Thyroid gland (tissue), 4 donors: ENCODE data around the gene L3HYPDH. TPM values are rescaled to one million over a fixed set of nuclear protein-coding genes. Genes with fewer than 3 reads are reported as not detected.

Experiments used
- DNase-seq, 2 donors: peaks; one replicate each; pipeline ENCODE4 v3.0.0-alpha.2; 2019
- H3K27ac ChIP-seq, 3 donors: fragments of 200-600 bp; sonication (generic); 1 replicate in 2 of 3; 2 replicates in 1 of 3; pipeline ENCODE4 v1.5.1; 2016 to 2019; ENCODE audit warnings: mild to moderate bottlenecking in 1 of 3, moderate library complexity in 1 of 3
- H3K27me3 ChIP-seq: fragments of 200-600 bp; sonication (generic); one replicate; pipeline ENCODE4 v1.5.1; 2019
- H3K36me3 ChIP-seq, 2 donors: fragments of 200-600 bp; sonication (generic); one replicate each; pipeline ENCODE4 v1.5.1; 2016 to 2019
- H3K4me1 ChIP-seq, 2 donors: fragments of 200-600 bp; sonication (generic); one replicate each; pipeline ENCODE4 v1.5.1; 2017 to 2019
- H3K4me3 ChIP-seq, 3 donors: fragments of 200-600 bp; sonication (generic); replicated peaks in 1 of 3; 1 replicate in 2 of 3; 2 replicates in 1 of 3; pipeline ENCODE4 v1.5.1; 2016; ENCODE audit warnings: mild to moderate bottlenecking in 1 of 3
- H3K9me3 ChIP-seq: fragments of 200-600 bp; sonication (generic); one replicate; pipeline ENCODE4 v1.5.1; 2017
- POLR2A ChIP-seq, 2 donors: fragments of 450-650 bp; IDR thresholded peaks; one replicate each; pipeline ENCODE4 v1.6.1; 2017; ENCODE audit warnings: antibody characterized with exemption in 2 of 2, mild to moderate bottlenecking in 2 of 2, moderate library complexity in 1 of 2
- WGBS, 2 donors: methylation state at CpG; one replicate each; pipeline ENCODE4 v1.1.5; 2017; 5-methylcytosine and 5-hydroxymethylcytosine counted together
- intact Hi-C: fragments of 100-400 bp; cut with DNase I; formaldehyde crosslinking; loops from one replicate; pipeline ENCODE4 v1.15.1; 2023
- total RNA-seq, 4 donors: library from RNA; depleted of rRNA; stranded (reverse); fragments of >200 nt; gene quantifications; one replicate each; pipeline ENCODE4 v1.2.3, GENCODE V29; 2016
- TF ChIP-seq, protein P1 (sequence below), 6 experiments: fragments of 200-600 bp in 3 of 6; fragments of 450-650 bp in 3 of 6; sonication (generic) in 3 of 6; IDR thresholded peaks; one replicate each; pipeline ENCODE4 v1.5.1; 2016 to 2019; ENCODE audit warnings: antibody characterized with exemption in 6 of 6, mild to moderate bottlenecking in 2 of 6, inconsistent platforms in 1 of 6, moderate library complexity in 1 of 6

The L3HYPDH gene
- total RNA-seq, 4 donors from 2014 or later, result 54.8 to 97.7 (median 81.2) TPM

GRCh38 chr14:59435987-59436386, 48.2 kb downstream of the L3HYPDH start:
- no peaks in the 10 kb centered on the region for H3K9me3 ChIP-seq
- no peak for TF ChIP-seq POLR2A (IDR thresholded peaks at IDR 0.05)
- TF ChIP-seq, protein P1, sequence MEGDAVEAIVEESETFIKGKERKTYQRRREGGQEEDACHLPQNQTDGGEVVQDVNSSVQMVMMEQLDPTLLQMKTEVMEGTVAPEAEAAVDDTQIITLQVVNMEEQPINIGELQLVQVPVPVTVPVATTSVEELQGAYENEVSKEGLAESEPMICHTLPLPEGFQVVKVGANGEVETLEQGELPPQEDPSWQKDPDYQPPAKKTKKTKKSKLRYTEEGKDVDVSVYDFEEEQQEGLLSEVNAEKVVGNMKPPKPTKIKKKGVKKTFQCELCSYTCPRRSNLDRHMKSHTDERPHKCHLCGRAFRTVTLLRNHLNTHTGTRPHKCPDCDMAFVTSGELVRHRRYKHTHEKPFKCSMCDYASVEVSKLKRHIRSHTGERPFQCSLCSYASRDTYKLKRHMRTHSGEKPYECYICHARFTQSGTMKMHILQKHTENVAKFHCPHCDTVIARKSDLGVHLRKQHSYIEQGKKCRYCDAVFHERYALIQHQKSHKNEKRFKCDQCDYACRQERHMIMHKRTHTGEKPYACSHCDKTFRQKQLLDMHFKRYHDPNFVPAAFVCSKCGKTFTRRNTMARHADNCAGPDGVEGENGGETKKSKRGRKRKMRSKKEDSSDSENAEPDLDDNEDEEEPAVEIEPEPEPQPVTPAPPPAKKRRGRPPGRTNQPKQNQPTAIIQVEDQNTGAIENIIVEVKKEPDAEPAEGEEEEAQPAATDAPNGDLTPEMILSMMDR (IDR thresholded peaks at IDR 0.05), result no peak
- WGBS, 2 donors, result 92 to 97% methylated on average over 1 of the region's 1 CpG
- no peak overlapping the region for H3K4me3 ChIP-seq
- no peak overlapping the region for H3K27ac ChIP-seq
- DNase-seq, result no peak
- no peaks in the 10 kb centered on the region for H3K27me3 ChIP-seq
- intact Hi-C loops, result no loop called here
- no peaks in the 10 kb centered on the region for H3K36me3 ChIP-seq
- no peaks in the 10 kb centered on the region for H3K4me1 ChIP-seq

DNA sequence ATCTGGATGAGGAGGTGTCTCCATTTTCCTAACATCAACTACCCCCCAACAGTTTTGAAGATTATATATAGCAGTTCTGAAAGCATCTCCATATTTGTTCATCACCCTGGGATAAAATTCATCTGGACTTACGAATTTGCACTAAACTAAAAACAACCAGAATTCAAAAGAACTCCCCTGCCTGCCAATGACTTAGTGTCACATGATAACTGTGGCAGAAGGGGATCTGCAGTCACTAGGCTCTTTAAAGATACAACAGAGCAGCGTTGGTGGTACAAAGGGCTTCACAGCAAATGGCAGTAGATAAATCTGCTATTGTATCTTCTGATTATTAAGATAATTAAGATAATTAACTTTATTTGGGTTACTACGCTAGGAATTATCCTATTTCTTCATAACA, 49.1 kb downstream of the L3HYPDH start:
- H3K4me3 ChIP-seq, result no peak overlapping the region
- WGBS, 2 donors, result 87 to 89% methylated on average over 3 of the region's 3 CpGs
- TF ChIP-seq POLR2A (IDR thresholded peaks at IDR 0.05), result no peak
- TF ChIP-seq, protein P1 (IDR thresholded peaks at IDR 0.05), result no peak

DNA sequence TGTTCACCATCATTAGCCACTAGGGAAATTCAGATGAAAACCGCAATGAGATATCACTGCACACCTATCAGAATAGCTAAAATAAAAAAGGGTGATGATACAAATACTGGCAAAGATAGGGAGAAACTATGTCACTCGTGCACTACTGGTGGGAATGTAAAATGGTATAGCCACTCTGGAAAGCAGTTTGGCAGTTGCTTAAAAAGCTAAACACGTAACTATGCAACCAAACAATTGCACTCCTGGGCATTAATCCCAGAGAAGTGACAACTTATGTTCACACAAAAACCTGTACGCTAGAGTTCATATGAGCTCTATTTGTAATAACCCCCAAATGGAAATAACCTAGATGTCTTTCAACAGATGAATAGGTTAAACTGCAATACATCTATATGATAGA, 54.4 kb downstream of the L3HYPDH start:
- no peak overlapping the region for H3K4me3 ChIP-seq
- no peak for DNase-seq
- H3K36me3 ChIP-seq, result no peaks in the 10 kb centered on the region
- TF ChIP-seq POLR2A (IDR thresholded peaks at IDR 0.05), result no peak
- TF ChIP-seq, protein P1 (IDR thresholded peaks at IDR 0.05), result no peak
- no peak overlapping the region for H3K27ac ChIP-seq
- whole genome bisulfite sequencing, 2 donors, result 92 to 97% methylated on average over 4 of the region's 4 CpGs
- peaks cover 5 to 13% of the 10 kb centered on the region in 2 donors for H3K4me1 ChIP-seq
- intact Hi-C loops, result no loop called here
- H3K9me3 ChIP-seq, result no peaks in the 10 kb centered on the region
- H3K27me3 ChIP-seq, result no peaks in the 10 kb centered on the region

More for the DNA sequence above, 49.1 kb downstream of the L3HYPDH start:
- Histone ChIP-seq H3K9me3 (no peaks in the 10 kb centered on the region), H3K36me3 (no peaks in the 10 kb centered on the region), H3K4me1 (no peaks in the 10 kb centered on the region), H3K27me3 (no peaks in the 10 kb centered on the region), H3K27ac (no peak overlapping the region)
- intact Hi-C loops, result no loop called here
- no peak for DNase-seq

DNA sequence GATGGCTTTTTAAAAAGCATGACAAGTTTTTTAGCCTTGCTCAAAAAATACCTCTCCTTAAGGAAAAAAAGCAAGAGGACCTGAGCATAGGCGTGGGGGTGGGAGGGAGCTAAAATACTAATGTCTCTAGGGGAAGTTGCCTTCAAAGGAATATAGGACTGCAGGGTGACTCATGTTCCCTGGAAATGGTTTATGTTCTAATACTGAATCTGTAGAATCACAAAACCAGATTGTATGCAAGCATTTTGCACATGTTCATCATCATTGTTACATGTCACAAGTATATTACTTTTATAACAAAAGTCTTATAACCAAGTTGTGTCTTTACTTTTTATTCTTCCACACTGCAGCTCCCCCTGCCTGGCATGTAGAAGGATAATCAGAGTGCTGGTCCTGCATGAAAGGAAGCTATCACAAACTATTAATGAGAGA, 55.6 kb downstream of the L3HYPDH start:
- Histone ChIP-seq H3K36me3 (no peaks in the 10 kb centered on the region), H3K9me3 (no peaks in the 10 kb centered on the region), H3K27ac (no peak overlapping the region), H3K4me3 (no peak overlapping the region), H3K4me1 (peaks cover 5 to 13% of the 10 kb centered on the region in 2 donors), H3K27me3 (no peaks in the 10 kb centered on the region)
- WGBS, 2 donors, result 82 to 83% methylated on average over 1 of the region's 1 CpG
- TF ChIP-seq, protein P1 (IDR thresholded peaks at IDR 0.05), result peak in 1 of 6 experiments; percentile 31
- TF ChIP-seq POLR2A (IDR thresholded peaks at IDR 0.05), result no peak
- intact Hi-C loops, result no loop called here
- no peak for DNase-seq

DNA sequence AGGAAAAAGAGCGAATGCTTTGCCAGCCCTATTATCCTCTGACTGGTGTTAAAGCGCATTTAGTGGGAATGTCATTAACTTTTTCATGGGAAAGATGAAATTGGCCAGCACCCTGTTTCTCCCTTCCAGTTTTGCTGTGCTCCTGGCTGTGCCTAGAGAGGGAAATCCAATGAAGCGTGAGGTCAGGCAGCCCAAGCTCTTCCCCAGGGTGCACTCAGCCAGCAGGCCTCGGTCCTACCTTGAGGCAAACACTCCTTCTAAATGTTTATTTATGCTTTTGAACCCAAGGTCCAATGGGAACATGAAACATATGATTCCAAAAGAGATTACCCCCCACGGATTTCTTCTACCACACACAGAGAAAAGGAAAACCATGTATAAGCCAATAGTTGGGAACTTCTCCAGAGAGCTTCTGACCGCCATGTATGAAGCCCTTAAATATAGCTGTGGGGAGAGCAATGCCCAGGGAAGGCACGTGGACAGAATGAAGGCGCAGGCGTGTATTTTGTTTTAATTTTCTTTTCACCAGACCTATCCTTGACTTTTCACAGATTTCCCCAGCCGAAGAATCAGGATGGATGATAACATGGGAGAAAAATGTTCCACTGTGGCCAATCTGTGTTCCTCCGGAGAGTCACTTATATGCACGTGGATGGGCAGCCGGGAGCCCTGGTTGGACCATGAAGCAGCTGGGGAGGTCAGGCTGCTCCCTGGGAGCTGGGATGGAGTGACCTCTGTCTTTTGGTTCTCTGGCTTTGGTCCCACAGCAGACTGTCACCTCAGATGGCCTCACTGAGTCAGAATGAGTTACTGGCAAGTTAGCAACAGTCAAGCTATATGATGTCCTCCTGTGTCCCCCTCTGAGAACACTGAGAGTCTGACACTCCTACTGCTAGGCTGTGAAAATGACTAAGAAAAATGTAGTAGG, 56.3 kb downstream of the L3HYPDH start:
- H3K4me1 ChIP-seq, result peaks cover 5 to 13% of the 10 kb centered on the region in 2 donors
- H3K9me3 ChIP-seq, result no peaks in the 10 kb centered on the region
- TF ChIP-seq, protein P1 (IDR thresholded peaks at IDR 0.05), result no peak
- no peak for TF ChIP-seq POLR2A (IDR thresholded peaks at IDR 0.05)
- H3K27ac ChIP-seq, result peak overlapping the region in 2 of 3 donors; percentile 15 to 18
- WGBS, 2 donors, result 62 to 67% methylated on average over 13 of the region's 13 CpGs
- no peaks in the 10 kb centered on the region for H3K27me3 ChIP-seq
- intact Hi-C loops, result no loop called here
- peak; percentile 24 to 33 for DNase-seq
- no peaks in the 10 kb centered on the region for H3K36me3 ChIP-seq
- no peak overlapping the region for H3K4me3 ChIP-seq
